ENCODE results near the gene ADAMTSL2.

The ADAMTSL2 gene

GRCh38 chr9:133499132-133499891, 35.2 kb upstream of the ADAMTSL2 start:
- no peak for DNase-seq (ENCODE audit: low spot score)

- DNase-seq (ENCODE audit: low spot score), result no peak
These were observed 34.6 kb upstream of the ADAMTSL2 start for GRCh38 chr9:133499892-133500270.

GRCh38 chr9:133502112-133502511, 32.4 kb upstream of the ADAMTSL2 start:
- DNase-seq (ENCODE audit: low spot score), result no peak

- no peak for DNase-seq (ENCODE audit: low spot score)
These were observed 29.2 kb upstream of the ADAMTSL2 start for GRCh38 chr9:133505186-133505830.

GRCh38 chr9:133505901-133506652, 28.4 kb upstream of the ADAMTSL2 start:
- DNase-seq (ENCODE audit: low spot score), result no peak

GRCh38 chr9:133506653-133507038, 27.9 kb upstream of the ADAMTSL2 start:
- no peak for DNase-seq (ENCODE audit: low spot score)

GRCh38 chr9:133507246-133507965, 27.1 kb upstream of the ADAMTSL2 start:
- DNase-seq (ENCODE audit: low spot score), result no peak

GRCh38 chr9:133508046-133508445, 26.5 kb upstream of the ADAMTSL2 start:
- DNase-seq (ENCODE audit: low spot score), result no peak

- DNase-seq (ENCODE audit: low spot score), result no peak
These were observed 25.1 kb upstream of the ADAMTSL2 start for GRCh38 chr9:133509179-133510083.

- no peak for DNase-seq (ENCODE audit: low spot score)
These were observed 23.5 kb upstream of the ADAMTSL2 start for GRCh38 chr9:133510926-133511505.

- no peak for DNase-seq (ENCODE audit: low spot score)
These were observed 22.9 kb upstream of the ADAMTSL2 start for GRCh38 chr9:133511607-133512006.

GRCh38 chr9:133512253-133513213, 22.0 kb upstream of the ADAMTSL2 start:
- no peak for DNase-seq (ENCODE audit: low spot score)

- DNase-seq (ENCODE audit: low spot score), result no peak
These were observed 21.0 kb upstream of the ADAMTSL2 start for GRCh38 chr9:133513214-133514100.

- no peak for DNase-seq (ENCODE audit: low spot score)
These were observed 19.9 kb upstream of the ADAMTSL2 start for GRCh38 chr9:133514460-133515239.

- no peak for DNase-seq (ENCODE audit: low spot score)
These were observed 19.3 kb upstream of the ADAMTSL2 start for GRCh38 chr9:133515240-133515610.

- DNase-seq (ENCODE audit: low spot score), result no peak
These were observed 18.8 kb upstream of the ADAMTSL2 start for GRCh38 chr9:133515615-133516255.
